Fibroblast of the conjunctiva (primary cell): Measurements from ENCODE around the gene OGDH.
A peak's percentile ranks its signal among the peaks of the same experiment; 100 is the strongest.

Experiments
- DNase-seq: peaks from one replicate; pipeline ENCODE4 v3.0.0-alpha.2; 2010; ENCODE audit warnings: low read depth

Gene OGDH

DNA sequence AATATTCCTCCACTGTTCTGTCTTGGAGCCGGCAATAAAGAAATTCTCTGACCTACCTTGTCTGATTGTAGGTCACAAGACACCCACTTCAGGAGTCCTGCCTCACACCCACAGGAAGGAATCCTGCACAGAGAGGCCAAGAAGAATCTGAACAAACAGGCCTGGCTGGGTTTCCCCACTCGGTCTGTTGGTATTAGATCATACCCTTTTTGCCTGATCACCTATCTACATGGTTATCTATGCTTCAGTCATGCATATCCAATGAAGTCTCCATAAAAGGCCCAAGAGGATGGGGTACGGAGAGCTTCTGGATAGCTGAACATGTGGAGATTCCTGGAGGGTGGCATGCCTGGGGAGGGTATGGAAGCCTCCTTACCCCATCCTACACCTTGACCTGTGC is 12.3 kb downstream of the OGDH start:
- DNase-seq: no peak

DNA sequence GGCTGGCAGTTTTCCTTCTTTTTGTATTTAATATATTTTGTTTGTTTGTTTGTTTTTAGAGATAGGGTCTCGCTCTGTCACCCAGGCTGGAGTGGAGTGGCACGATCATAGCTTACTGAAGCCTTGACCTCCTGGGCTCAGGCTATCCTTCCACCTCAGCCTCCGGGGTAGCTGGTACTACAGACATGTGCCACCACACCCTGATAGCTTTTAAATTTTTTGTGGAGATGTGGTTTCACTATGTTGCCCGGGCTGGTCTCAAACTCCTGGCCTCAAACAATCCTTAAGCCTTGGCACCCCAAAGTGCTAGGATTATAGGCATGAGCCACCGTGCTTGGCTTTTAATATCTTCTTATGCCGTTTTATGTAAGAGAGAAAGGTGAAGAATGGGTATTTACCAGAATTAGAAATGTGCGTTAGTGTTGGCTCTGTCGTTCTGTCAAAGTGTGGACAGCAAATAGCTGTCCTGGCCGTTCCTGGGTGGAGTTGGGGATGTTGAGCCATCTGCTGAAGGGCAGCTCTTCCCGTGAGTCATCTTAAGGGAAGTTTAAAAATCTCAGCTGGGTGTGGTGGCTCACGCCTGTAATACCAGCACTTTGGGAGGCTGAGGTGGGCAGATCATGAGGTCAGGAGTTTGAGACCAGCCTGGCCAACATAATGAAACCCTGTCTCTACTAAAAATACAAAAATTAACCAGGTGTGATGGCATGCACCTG is 14.8 kb downstream of the OGDH start:
- DNase-seq: no peak

DNA sequence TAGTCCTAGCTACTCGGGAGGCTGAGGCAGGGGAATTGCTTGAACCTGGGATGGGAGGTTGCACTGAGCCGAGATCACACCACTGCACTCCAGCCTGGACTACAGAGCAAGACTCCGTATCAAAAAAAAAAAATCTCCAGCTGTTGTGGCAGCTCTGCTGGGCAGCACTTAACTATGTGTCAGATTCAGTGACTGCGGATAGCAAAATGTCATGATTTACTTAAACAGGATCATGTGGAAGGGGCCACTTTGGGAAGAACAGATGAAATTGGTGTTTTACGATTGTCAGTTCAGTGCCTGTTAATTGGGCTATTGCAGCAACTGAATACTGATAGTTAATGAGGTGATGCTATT is 15.3 kb downstream of the OGDH start:
- DNase-seq: no peak

DNA sequence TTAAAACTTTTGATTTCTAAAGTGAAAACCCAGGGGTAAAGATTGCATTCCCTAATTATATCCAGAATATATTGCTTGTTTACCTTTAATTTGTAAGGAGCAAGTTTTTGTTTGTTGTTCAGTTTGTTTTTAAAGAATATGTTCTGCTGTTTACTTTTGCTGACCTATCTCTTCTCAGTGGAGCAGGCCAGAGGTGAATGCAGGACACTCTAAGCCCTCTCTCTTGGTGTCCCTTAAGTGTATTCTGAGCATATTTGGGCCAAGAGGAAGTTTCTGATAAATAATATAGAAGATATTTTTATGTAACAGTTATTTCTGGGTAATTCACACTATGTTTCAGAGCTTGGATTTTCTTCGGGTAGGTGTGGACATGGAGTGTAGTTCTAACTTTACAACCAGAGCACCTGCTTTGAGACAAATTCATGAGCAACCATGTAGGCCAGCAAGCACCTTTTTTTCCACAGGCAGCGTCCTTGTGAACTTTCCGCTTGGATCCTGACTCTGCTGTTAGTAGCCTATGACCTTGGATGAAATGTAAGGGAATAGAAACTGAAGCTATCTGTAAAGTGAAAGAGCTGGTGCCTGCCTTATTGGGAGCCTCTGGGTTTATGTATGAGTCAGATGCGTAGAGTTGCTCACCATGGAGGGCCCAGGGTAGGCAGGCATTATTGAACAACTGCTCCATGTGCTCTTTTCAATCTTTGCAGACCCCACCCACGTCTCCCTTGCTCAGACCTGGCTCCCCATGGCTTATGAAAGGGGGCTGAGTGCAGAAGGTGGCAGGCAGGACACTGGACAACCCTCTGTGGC is 16.1 kb downstream of the OGDH start:
- no peak for DNase-seq

DNA sequence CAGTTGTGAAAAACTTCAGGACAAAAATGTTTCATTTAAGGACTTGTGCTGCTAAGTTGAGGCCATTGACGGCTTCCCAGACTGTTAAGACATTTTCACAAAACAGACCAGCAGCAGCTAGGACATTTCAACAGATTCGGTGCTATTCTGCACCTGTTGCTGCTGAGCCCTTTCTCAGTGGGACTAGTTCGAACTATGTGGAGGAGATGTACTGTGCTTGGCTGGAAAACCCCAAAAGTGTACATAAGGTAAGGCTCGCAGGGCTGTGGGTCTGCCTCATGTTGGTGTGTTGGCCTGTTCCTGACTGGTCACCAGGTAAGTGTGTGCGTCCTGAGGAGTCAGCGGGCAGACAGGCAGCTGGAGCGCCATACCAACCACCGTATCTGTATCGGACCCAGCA is 17.9 kb downstream of the OGDH start:
- DNase-seq: no peak

DNA sequence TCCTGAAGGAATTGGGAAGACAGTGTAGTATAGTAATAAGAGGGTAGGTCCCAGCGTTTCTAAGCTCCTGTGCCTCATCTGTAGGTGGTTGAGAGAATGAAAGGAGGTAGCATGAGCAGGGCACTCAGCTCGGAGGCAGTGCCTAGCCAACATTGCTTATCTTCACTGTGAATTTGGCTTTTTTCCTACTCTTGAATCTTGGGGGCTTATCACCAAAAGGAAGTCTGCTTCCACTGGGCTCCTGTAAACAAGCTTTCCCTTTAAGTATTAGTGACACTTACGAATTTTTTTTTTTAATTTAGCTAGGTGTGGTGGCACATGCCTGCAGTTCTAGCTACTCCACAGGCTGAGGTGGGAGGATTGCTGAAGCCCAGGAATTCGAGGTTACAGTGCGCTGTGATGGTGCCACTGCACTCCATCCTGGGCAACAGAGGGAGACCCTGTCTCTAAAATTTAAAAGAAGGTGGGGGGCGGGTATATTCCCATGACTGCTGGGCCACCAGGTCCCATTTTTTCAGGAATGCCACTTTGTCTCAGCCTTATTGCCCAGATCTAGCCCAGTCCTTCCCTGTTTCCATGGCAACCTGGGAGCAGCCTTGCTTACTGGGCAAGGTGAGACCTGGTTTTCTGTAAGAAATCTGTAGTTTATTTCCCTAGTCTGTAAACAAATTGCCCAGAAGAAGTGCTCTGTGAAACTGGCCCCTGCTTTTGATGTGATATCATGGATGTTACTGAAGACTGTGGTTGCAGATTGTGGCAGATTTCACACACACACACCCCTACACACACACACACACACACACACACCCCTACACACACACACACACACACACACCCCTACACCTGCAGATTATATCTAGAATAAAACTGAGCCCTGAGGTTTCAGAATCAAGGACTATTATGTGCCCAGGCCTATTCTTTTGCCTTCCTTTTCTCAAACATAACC is 19.4 kb downstream of the OGDH start:
- no peak for DNase-seq

DNA sequence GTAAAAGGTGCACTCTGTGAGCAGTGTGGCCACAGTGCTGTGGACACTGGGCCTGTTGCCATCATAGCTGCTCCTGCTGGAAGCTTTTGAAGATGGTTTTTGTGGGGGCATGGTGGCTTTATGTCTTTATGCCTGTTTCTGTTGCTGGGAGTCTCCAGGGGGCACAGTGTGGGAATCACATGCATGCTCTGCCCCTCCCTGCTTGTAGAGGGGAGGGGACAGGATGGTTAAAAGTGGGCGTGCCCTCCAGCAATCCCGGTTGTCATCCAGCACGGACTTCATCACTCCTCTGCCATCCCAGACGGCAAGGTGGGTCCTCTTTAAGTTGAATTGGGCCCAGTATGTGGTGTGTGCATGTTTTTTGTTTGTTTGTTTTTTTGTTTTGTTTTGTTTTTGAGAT is 20.2 kb downstream of the OGDH start:
- no peak for DNase-seq

DNA sequence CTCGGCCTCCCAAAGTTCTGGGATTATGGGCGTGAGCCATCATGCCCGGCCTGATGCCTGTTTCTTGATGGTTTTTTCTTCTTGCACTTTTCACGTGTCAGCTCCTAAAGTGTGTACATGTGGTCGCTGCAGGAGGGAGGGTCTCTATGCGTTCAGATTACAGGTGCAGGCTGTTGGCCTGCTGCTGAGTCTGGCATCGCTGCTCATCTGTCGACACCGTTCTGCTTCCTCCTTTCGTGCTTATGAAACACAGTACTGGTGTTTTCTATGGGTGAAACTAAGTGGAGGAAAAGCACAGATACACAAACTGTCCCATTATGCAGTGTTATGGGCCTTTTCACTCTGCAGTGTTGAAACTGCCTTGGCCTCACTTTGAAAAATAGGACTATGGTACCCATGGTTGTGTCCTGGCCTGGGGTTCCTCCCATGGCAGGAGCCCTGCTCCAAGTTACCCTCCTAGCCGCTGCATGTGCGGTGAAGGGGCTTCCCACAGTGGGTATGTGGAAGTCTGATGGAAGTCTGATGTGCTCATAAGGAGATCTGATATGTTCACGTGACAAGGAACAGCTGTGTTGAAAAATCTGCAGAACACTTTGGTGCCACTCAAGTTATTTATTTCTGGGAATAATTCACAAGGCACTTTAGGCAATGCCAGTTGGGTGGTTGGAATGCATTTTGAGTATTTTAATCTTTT is 23.5 kb downstream of the OGDH start:
- DNase-seq: no peak

DNA sequence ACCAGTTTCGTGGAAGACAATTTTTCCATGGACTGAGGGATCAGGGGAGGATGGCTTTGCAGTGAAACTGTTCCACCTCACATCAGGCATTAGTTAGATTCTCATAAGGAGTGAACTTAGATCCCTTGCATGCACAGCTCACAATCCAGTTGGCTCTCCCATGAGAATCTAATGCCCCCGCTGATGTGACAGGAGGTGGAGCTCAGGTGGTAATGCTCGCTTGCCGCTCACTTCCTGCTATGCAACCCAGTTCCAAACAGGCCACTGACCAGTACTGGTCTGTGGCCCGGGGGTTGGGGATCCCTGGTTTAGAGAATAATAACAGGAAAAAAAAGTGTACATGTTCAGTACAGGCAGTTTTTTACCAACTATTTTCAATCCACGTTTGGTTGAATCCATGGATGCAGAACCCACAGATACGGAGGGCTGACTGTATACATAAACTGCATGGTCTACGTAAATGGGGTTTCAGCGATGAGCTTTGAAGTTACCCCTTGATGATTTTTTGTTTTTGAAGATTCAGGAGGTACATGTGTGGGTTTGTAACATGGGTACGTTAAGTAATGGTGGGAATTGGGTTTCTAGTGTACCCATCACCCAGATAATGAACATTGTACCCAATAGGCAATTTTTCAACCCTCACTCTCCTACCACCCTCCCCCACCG is 24.5 kb downstream of the OGDH start:
- DNase-seq: no peak

DNA sequence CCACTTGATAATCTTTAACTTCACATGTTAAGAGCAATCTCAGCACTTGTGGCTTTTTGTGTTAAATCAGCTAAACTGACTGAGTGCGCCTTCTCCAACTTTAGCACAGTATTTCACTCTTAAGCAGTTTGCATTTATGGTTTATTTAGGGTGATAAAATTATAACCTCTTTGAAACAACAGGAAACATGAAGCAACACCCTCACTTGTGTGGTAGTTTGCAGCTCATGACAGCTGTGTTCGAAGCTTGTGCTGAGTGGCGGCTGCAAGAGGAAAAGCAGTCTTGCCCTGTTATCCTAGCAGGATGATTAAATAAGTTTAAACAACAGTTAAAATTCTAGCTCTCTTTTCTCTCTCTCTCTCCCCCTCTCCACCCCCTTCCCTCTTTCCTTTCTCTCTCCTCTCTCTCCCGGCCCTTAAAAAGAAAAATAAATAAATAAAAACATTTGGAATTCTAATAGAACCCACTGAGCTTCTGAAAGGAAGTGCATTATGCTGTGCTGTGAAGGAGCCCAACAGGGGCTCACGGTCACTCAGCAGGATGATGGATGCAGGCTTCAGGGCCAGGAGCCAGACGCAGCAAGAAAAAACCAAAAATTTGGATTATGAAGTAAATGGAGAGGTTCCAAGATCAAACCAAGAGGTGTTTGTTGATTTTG is 25.2 kb downstream of the OGDH start:
- DNase-seq: no peak

DNA sequence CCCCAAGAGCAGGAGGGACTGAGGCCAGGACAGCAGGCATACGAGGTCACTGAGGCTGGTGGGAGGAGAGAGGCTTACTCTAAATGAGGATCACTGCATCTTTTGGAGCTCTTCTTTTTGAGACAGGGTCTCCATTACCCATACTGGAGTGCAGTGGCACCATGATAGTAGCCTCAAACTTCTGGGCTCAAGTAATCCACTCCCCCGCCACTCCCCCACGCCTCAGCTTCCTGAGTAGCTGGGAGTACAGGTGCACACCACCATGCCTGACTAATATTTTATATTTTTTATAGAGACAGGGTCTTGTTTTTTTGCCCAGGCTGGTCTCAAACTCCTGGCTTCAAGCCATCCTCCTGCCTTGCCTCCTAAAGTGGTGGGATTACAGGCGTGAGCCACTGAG is 25.8 kb downstream of the OGDH start:
- DNase-seq: no peak

DNA sequence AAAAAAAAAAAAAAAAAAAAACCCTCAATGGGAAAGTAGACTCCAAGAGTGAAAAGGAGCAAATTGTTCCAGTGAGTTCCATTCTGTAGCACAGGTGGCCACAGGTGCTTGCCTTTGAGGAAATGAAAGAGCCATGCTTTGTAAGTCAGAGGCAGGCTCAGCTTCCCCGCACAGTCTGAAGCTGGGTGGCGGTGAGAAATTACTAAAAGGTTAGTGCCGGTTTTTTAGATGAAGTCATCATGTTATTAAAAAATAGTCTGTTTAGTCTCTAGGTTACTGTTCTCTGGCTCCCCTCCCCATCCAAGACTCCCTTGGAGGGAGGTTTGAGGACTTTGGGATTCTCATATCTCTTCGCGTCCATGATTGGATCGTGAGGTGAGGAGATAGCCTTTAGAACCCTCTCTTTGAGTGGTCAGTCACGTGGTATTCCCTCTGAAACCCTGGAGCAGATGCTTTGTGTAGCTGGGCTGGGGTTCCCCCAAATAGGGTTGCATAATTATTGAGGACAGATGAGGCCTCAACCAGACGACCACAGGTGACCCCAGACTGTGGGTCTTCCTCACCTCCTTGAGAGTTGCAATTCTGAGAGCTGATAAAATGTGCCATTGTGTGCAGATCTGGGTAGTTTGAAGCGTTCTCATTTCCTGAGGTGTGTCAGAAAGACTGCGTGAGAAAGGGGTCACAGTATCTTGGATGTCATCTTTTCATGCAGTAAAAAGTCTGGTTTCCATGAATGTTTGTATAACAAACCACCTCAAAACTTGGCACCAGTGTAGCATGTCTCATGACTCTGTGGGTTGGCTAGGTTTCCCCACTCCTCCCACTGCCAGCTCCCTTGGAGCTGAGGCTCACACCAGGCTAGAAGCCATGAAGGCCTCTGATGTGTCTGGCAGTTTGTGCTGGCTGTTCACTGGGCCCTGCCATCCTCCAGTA is 27.1 kb downstream of the OGDH start:
- DNase-seq: peak; percentile 87

DNA sequence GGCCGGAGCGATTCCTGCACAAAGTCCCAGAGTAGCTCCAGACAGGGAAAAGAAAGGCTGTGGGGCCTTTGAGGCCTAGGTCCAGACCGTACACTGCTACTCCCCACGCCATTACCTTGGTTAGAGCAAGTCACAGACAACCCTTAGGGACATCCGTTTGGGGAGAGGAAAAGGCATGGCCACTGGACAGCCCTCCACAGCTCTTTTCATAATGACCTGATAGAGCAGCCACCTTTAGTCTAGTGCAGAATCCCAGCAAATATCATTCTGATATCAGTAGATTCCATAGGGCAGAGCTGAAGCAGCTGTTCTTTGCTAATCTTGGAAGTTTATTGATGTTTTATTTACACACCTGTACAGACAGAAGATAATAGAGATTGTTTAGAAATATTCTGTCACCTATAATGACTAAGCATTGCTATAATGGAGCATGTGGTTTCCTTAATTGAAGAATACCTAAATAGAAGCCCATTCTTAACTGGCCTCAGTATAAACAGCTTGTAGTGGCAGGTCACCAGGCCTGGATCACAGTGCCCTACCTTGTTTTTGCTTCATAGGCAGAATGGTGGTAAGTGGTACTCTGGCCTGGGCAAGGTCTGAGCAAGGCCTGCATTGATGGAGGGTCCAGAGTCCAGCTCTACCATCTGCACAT is 27.9 kb downstream of the OGDH start:
- DNase-seq: no peak

DNA sequence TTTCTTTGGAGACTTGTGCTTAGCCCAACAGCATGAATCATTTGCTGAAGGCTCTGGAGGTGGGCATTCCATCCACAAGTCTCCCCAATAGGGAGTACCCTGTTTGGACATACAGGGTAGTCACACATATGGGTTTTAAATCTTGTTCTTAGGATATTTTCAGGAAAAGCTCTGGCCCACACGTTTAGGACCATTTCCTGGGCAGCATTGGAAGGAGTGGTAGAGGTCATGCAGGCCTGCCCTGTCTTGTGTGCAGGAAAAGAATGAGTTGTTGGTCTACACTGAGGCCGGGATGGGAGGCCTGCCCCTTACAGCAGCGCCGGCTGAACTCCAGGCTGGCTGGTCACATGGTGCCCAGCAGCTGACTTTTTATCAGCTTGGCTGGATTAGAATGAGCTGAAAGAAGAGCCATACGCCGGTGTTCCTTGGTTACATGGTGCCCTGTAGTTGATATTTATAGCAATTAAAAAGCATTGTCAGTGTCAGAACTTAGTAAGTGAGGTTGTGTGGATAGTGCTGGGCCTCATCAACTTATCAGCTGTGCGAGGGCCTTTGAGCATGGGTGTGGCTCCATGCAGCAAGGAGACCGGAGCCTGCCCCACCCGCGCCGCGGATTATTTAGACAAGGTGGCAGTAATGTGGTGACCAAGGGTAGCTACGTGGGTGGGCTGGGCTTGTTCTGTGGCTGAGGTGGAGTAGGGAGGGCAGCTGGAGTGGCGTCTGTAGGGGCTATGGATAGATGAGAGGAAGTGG is 28.6 kb downstream of the OGDH start:
- no peak for DNase-seq

DNA sequence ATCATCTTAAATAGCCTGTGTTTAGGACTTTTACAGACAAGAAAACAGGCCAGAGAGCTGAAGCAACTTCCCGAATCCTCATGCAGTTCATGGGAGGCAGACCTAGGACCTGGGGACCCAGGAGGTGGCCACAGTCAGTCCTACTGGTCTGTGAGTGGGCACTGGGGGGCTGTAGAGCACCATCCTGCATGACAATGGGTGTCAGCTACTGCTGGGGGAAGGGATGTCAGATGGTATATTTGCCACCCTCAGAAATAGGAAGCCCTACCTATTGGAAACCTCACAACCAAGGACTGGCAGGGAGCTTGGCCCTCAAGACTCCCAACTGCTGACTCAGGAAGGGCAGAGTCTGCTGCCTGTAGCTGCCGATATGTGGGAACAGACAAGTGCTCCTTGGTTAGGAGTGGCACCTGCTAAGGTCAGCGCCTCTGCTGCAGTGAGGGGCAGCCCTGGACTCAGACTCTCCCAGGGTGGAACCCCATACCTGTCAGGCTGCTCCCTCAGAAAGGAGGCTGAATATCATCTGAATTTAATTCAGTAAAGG is 29.7 kb downstream of the OGDH start:
- DNase-seq: no peak

DNA sequence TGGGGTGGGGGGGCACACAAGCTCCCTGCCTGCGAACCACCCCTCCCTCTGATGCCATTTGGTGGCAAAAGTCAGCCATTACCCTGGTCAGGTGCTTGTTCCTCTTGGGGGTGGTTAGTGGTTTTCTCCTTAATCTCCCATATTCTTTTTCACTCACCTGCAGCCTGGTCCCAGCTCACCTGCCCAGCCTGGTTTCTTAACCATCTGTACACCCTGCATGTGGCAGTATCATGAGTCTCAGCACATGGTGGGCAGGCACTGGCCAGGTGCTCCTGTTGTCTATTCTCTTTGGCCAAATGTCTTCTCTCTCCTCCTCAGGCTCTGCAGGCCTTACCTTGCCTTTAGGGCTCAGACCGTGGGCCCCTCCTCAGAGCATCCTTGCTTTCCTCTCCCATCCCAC is 30.5 kb downstream of the OGDH start:
- DNase-seq: no peak

DNA sequence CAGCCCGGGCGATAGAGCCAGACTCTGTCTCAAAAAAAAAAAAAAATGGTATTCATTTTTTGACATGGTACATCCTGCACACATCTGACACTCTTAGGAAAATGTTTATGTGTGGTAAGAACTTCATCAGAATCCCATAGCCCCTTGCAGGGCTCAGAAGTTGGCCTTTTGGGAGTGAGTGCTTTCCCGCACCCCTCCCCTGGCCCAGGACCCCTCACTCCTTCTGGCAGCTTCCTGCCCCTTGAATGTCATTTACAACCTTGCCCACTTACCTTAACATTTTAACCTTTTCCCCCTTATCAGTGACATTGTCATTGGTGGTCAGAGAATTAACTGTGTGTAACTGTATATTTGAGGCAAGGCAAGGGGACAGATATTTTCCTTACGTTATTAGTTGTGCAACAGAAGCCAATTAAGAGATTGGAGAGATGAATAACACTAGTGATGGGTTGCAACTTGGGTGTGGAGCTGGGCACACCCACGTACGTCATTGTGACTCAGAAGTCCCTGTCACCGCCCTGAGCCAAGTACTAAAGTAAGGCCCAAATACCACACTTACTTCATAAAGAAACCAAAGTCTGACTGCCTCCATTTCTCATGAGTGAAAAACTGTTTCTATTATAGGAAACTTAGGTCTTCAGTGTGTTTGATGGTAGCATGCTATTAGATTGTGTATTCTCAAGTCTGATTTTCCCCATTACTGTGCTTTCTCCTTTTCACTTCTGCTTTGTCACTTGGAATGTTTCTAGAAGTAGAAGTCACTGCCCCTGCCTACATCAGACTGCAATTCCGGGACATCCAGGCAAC is 31.6 kb downstream of the OGDH start:
- peak; percentile 65 for DNase-seq
